ENCODE data around the gene OR2B6.

OR2B6 gene

GRCh38 chr6:28001351-28001750 lies 44.3 kb downstream of the OR2B6 start:
- DNase-seq = no peak

DNA sequence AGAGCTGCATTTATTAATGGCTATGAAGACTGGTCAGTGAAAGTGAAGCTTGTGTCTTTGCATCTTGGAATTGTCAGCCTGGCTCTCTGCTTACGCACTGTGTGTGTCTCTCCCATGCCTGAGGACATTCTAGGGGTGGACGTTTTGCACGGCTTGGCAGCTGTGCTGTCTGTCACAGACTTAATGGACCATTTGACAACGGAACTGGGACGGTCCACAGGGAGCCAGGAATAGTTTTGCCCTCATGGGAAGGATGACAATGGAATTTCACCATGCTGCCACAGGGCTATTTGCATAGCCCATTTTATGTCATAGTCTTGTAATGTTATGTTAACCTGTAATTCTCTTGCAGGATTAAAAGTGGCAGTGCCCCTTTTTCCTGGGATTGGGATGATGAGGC lies 44.7 kb downstream of the OR2B6 start:
- no peak for DNase-seq

- DNase-seq = no peak
These were observed 45.1 kb downstream of the OR2B6 start for GRCh38 chr6:28002161-28002560.

DNA sequence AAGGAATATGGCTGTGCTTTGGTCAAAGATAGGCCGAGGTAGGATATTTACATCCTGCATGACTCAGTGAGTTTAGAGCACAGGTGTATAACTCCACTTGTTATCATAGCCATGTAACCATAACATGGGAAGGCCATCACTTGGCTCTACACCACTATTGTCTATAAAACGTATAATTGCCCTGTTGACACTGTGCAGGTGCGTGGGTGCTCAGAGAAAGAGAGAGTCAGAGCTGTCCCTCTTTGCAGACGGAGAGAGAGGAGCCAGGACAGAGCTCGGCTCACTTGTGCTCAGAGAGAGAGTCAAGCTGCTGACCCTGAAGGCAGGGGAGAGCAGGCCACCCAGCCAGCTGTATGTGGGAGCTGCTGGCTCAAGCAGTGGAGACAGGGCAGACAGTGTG lies 46.0 kb downstream of the OR2B6 start:
- no peak for DNase-seq

- DNase-seq = no peak
These were observed 46.6 kb downstream of the OR2B6 start for GRCh38 chr6:28003661-28004060.

GRCh38 chr6:28004350-28005151 lies 47.5 kb downstream of the OR2B6 start:
- DNase-seq = no peak

- no peak for DNase-seq
These were observed 48.3 kb downstream of the OR2B6 start for GRCh38 chr6:28005152-28005890.

DNA sequence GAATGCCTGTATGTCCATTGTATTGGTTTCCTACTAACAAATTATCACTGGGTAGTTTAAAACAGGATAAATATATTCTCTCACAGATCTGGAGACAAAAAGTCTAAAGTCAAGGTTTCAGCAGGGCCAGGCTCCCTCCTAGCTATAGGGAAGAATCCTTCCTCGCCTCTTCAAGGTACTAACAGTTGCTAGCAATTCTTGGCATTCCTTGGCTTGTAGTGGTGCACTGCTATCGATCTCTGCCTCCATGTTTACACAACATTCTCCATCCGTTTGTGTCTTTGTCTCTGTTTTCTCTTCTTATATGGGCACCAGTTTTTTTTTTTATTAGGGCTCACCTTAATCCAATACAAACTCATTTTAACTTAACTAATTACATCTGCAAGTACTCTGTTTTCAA lies 48.9 kb downstream of the OR2B6 start:
- DNase-seq = no peak

Data from activated CD8-positive, alpha-beta memory T cell treated with anti-CD3 and anti-CD28 coated beads for 24 hours (primary cell).